A549 (cell line): ENCODE data around the gene E4F1. TPM values are rescaled to one million over a fixed set of nuclear protein-coding genes. Genes with fewer than 3 reads are reported as not detected.
"Not testable (repeated sequence)": the region's sequence is repeated elsewhere in the genome, so short reads cannot be mapped to it uniquely, and the experiment has no call there.

ENCODE experiments used
- ATAC-seq, 2 experiments: fragments of 200-7000 bp in 1 of 2; fragments of >200 bp in 1 of 2; cut with Nextera tagmentation in 1 of 2; cut with Tn5 transposase in 1 of 2; 3 replicates each; pipeline versions ENCODE4 v1.8.0 to v1.9.1; 2018 to 2020; ENCODE audit warnings: mild to moderate bottlenecking in 1 of 2, moderate library complexity in 1 of 2
- CTCF ChIA-PET: fragments of 300-600 bp; sonication (Branson Sonifier 250); formaldehyde crosslinking; extraction: SDS; loops from one replicate; lab custom pipeline; 2021; ENCODE audit warnings: antibody characterized with exemption, inconsistent platforms; lab: Yijun Ruan, JAX
- POLR2A ChIA-PET: fragments of 350-600 bp; formaldehyde crosslinking; extraction: SDS; loops from one replicate; lab custom pipeline; 2021; ENCODE audit warnings: antibody characterized with exemption, inconsistent platforms; lab: Yijun Ruan, JAX
- DNase-seq, 2 experiments: peaks; one replicate each; pipeline versions ENCODE4 v3.0.0 to v3.0.0-alpha.2; 2011 to 2016; ENCODE audit warnings: low read depth in 1 of 2, low spot score in 1 of 2
- FAIRE-seq: peaks from 2 replicates; lab custom pipeline; 2011; peaks lifted over from hg19 to GRCh38; lab: Jason Lieb, UNC
- H3K27ac ChIP-seq, 2 experiments: fragments of >200 bp; sonication (Bioruptor Twin); formaldehyde crosslinking; 3 replicates each; pipeline ENCODE4 v1.5.1; 2016 to 2017
- H3K4me1 ChIP-seq: fragments of >200 bp; sonication (Bioruptor Twin); formaldehyde crosslinking; 3 replicates; pipeline ENCODE4 v1.6.1; 2016
- H3K4me2 ChIP-seq: fragments of >200 bp; sonication (Bioruptor Twin); formaldehyde crosslinking; 3 replicates; pipeline ENCODE4 v1.6.1; 2016
- H3K4me3 ChIP-seq: fragments of >200 bp; sonication (Bioruptor Twin); formaldehyde crosslinking; 3 replicates; pipeline ENCODE4 v1.5.1; 2016
- H3K9me3 ChIP-seq: fragments of >200 bp; sonication (Bioruptor Twin); formaldehyde crosslinking; 3 replicates; pipeline ENCODE4 v1.6.1; 2016
- EHF ChIP-seq: fragments of 250-450 bp; sonication (Bioruptor Pico); IDR thresholded peaks from 2 replicates; pipeline ENCODE4 v1.5.0; 2020; ENCODE audit warnings: mild to moderate bottlenecking
- FOXS1 ChIP-seq: fragments of 250-450 bp; sonication (Bioruptor Pico); IDR thresholded peaks from 2 replicates; pipeline ENCODE4 v1.5.0; 2020; ENCODE audit warnings: mild to moderate bottlenecking, moderate library complexity
- HDAC2 ChIP-seq: fragments of 200-600 bp; sonication (generic); IDR thresholded peaks from 2 replicates; pipeline ENCODE4 v1.6.1; 2016
- HOXB5 ChIP-seq: fragments of 250-450 bp; sonication (Bioruptor Pico); IDR thresholded peaks from 2 replicates; pipeline ENCODE4 v1.5.0; 2020; ENCODE audit warnings: mild to moderate bottlenecking, moderate library complexity
- KDM1A ChIP-seq: fragments of 200-600 bp; sonication (generic); IDR thresholded peaks from 2 replicates; pipeline ENCODE4 v1.6.1; 2016; ENCODE audit warnings: low read depth, mild to moderate bottlenecking
- MYC ChIP-seq: IDR thresholded peaks from 2 replicates; pipeline ENCODE4 v1.6.1; 2012; ENCODE audit warnings: mild to moderate bottlenecking, inconsistent platforms, low read length, improper control_type of control experiment, borderline replicate concordance
- NR3C1 ChIP-seq: fragments of >200 bp; sonication (Bioruptor Twin); formaldehyde crosslinking; IDR thresholded peaks from 3 replicates; pipeline ENCODE4 v1.6.1; 2017
- PHF8 ChIP-seq: fragments of 200-600 bp; sonication (generic); IDR thresholded peaks from 2 replicates; pipeline ENCODE4 v1.6.1; 2016; ENCODE audit warnings: low read depth, mild to moderate bottlenecking, antibody characterized with exemption, moderate library complexity, borderline replicate concordance
- RFX5 ChIP-seq: fragments of 450-650 bp; IDR thresholded peaks from 2 replicates; pipeline ENCODE4 v1.7.1; 2014; ENCODE audit warnings: antibody characterized with exemption, mild to moderate bottlenecking, moderate library complexity
- RNF2 ChIP-seq: fragments of 200-600 bp; sonication (generic); IDR thresholded peaks from 2 replicates; pipeline ENCODE4 v1.6.1; 2016; ENCODE audit warnings: low read depth, mild to moderate bottlenecking, antibody characterized with exemption, moderate library complexity, borderline replicate concordance
- TP53 ChIP-seq: fragments of 250-450 bp; sonication (Bioruptor Pico); IDR thresholded peaks from 2 replicates; pipeline ENCODE4 v1.5.0; 2021; ENCODE audit warnings: mild to moderate bottlenecking, moderate library complexity
- ZC3H11A ChIP-seq: fragments of 450-650 bp; IDR thresholded peaks from 2 replicates; pipeline ENCODE4 v1.6.1; 2014; ENCODE audit warnings: antibody characterized with exemption, mild to moderate bottlenecking
- ZFP36 ChIP-seq: fragments of 450-650 bp; IDR thresholded peaks from 2 replicates; pipeline ENCODE4 v1.6.1; 2014; ENCODE audit warnings: borderline replicate concordance; ENCODE audit not compliant: partially characterized antibody
- ZNF302 ChIP-seq: fragments of 250-450 bp; sonication (Bioruptor Pico); IDR thresholded peaks from 2 replicates; pipeline ENCODE4 v1.9.0; 2021; ENCODE audit warnings: inconsistent platforms, mild to moderate bottlenecking, moderate library complexity
- WGBS: methylation state at CpG from one replicate; pipeline ENCODE4 v1.1.6; 2017; ENCODE audit errors: missing lambda C conversion rate; 5-methylcytosine and 5-hydroxymethylcytosine counted together
- polyA plus RNA-seq, 4 experiments: library from polyadenylated mRNA; depleted of rRNA in 3 of 4; stranded (reverse); fragments of >200 nt; fragmentation: RNase III in 1 of 4; extraction: RNeasy Plus Mini Kit Qiagen cat#74134 plus additional on column Dnase treatment in 1 of 4; gene quantifications; 2 replicates in 3 of 4; 3 replicates in 1 of 4; pipeline ENCODE4 v1.2.3, GENCODE V29; 2011 to 2017
- TF ChIP-seq, protein P1 (sequence below): fragments of 200-600 bp; sonication (generic); IDR thresholded peaks from 2 replicates; pipeline ENCODE4 v1.6.1; 2016; ENCODE audit warnings: antibody characterized with exemption, mild to moderate bottlenecking, moderate library complexity
- TF ChIP-seq, protein P2 (sequence below): IDR thresholded peaks from 2 replicates; pipeline ENCODE4 v1.6.1; 2012; ENCODE audit warnings: low read depth, borderline replicate concordance
- TF ChIP-seq, protein P3 (sequence below): IDR thresholded peaks from 2 replicates; pipeline ENCODE4 v1.6.1; 2012

Gene E4F1
- polyA plus RNA-seq, 2 of the 4 experiments (the other 2 are of a cell fraction) = 10.4 to 23.3 TPM

DNA sequence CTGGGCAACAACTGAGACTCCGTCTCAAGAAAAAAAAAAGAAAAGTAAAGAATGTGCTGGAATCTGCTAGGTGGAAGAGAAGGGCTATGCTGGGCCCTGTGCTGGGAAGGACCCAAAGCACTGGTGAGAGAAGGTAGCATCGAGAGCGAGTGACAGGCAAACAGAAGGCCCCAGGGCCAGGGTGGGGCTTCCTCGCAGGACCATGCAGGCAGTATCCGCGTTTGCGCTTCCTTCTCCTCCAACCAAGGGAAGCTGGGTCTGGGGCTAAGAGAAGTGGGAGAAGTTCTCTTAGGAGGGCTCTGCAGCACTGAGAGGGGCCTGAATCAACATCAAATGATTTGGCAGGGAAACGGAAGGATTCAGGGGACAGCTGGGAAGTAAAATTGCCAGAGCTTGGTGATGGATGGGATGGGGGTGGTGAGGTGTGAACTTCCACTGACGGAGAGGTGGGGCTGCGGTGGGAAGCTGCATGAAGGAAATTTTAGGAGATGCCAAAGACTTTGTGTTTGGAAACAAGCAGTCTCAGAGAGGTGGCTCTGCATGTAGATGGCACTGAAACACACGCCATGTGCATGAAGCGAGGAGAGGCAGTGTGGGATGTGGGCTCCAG, 33.2 kb downstream of the E4F1 start:
- TF ChIP-seq RNF2 (no peak), MYC (no peak), HDAC2 (no peak), FOXS1 (CRISPR knock-in tag) (no peak), PHF8 (no peak), ZNF302 (CRISPR knock-in tag) (no peak), ZC3H11A (no peak), RFX5 (no peak), KDM1A (no peak), TP53 (no peak), HOXB5 (CRISPR knock-in tag) (no peak), ZFP36 (no peak)
- TF ChIP-seq, protein P1, sequence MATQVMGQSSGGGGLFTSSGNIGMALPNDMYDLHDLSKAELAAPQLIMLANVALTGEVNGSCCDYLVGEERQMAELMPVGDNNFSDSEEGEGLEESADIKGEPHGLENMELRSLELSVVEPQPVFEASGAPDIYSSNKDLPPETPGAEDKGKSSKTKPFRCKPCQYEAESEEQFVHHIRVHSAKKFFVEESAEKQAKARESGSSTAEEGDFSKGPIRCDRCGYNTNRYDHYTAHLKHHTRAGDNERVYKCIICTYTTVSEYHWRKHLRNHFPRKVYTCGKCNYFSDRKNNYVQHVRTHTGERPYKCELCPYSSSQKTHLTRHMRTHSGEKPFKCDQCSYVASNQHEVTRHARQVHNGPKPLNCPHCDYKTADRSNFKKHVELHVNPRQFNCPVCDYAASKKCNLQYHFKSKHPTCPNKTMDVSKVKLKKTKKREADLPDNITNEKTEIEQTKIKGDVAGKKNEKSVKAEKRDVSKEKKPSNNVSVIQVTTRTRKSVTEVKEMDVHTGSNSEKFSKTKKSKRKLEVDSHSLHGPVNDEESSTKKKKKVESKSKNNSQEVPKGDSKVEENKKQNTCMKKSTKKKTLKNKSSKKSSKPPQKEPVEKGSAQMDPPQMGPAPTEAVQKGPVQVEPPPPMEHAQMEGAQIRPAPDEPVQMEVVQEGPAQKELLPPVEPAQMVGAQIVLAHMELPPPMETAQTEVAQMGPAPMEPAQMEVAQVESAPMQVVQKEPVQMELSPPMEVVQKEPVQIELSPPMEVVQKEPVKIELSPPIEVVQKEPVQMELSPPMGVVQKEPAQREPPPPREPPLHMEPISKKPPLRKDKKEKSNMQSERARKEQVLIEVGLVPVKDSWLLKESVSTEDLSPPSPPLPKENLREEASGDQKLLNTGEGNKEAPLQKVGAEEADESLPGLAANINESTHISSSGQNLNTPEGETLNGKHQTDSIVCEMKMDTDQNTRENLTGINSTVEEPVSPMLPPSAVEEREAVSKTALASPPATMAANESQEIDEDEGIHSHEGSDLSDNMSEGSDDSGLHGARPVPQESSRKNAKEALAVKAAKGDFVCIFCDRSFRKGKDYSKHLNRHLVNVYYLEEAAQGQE = no peak
- TF ChIP-seq, protein P2, sequence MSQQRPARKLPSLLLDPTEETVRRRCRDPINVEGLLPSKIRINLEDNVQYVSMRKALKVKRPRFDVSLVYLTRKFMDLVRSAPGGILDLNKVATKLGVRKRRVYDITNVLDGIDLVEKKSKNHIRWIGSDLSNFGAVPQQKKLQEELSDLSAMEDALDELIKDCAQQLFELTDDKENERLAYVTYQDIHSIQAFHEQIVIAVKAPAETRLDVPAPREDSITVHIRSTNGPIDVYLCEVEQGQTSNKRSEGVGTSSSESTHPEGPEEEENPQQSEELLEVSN = no peak
- TF ChIP-seq, protein P3, sequence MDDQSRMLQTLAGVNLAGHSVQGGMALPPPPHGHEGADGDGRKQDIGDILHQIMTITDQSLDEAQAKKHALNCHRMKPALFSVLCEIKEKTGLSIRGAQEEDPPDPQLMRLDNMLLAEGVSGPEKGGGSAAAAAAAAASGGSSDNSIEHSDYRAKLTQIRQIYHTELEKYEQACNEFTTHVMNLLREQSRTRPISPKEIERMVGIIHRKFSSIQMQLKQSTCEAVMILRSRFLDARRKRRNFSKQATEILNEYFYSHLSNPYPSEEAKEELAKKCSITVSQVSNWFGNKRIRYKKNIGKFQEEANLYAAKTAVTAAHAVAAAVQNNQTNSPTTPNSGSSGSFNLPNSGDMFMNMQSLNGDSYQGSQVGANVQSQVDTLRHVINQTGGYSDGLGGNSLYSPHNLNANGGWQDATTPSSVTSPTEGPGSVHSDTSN = no peak
- TF ChIP-seq, all 56 proteins: peak for 0
- Histone ChIP-seq H3K4me2 (no peak overlapping the region), H3K27ac (no peak overlapping the region), H3K4me3 (no peak overlapping the region), H3K9me3 (no peaks in the 10 kb centered on the region), H3K4me1 (peaks cover 14% of the 10 kb centered on the region)
- WGBS = 91% methylated on average over 12 of the region's 12 CpGs
- DNase-seq (no peak), ATAC-seq (no peak), FAIRE-seq (no peak)
- POLR2A ChIA-PET = no interaction called here
- CTCF ChIA-PET = interaction anchor here (1.0 to 1.6 kb wide), 4 partner anchors 14 to 157 kb away, joined by 3 to 7 read pairs (median 3); no protein-coding TSS in a partner anchor

DNA sequence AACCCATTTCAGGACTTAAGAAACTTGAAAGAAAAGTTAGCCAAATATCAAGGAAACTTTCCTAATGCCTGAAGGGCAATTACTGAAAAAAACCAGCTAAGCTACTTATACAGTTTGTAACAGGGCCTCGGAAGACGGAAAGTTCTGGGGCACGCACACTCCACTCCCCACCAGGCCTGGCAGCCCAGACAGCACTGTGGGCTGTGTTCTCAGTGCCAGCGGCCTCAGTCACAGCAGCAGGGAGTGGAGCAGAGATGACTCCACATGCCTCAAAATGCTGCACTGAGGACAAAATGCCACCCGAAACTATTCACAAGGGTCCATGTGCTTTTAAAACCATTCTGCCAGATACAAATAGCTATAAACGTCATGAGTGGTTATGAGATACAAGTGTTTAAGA, 34.3 kb downstream of the E4F1 start:
- 91% methylated on average over 6 of the region's 6 CpGs for WGBS
- CTCF ChIA-PET = interaction anchor here (0.9 to 1.5 kb wide), 6 partner anchors 13 to 156 kb away, joined by 3 to 7 read pairs (median 3); no protein-coding TSS in a partner anchor

DNA sequence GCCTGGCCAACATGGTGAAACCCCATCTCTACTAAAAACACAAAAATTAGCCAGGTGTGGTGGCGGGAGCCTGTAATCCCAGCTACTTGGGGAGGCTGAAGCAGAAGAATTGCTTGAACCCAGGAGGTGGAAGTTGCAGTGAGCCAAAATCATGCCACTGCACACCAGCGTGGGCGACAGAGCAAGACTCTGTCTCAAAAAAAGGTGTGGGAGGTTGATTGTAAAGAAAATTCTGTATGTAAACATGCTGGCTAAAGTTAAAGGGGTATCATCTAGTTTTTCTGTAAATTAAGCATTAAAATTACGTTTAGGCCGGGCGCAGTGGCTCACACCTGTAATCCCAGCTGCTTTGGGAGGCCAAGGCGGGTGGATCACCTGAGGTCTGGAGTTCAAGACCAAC, 35.1 kb downstream of the E4F1 start:
- H3K4me3 ChIP-seq, H3K27ac ChIP-seq, H3K9me3 ChIP-seq, DNase-seq, H3K4me2 ChIP-seq, H3K4me1 ChIP-seq, ATAC-seq, FAIRE-seq, POLR2A ChIA-PET: not testable (repeated sequence)
- CTCF ChIA-PET = interaction anchor here (0.9 to 1.5 kb wide), 4 partner anchors 12 to 46 kb away, joined by 3 read pairs; no protein-coding TSS in a partner anchor
- WGBS = 96% methylated on average over 7 of the region's 7 CpGs

More for the DNA sequence above, 34.3 kb downstream of the E4F1 start:
- H3K4me3 ChIP-seq = no peak overlapping the region
- H3K4me2 ChIP-seq = no peak overlapping the region
- peaks cover 3% of the 10 kb centered on the region for H3K4me1 ChIP-seq
- TF ChIP-seq EHF (CRISPR knock-in tag) = no peak
- TF ChIP-seq NR3C1 = no peak
- DNase-seq = no peak
- POLR2A ChIA-PET = no interaction called here
- no peak for FAIRE-seq
- no peak for ATAC-seq
- H3K27ac ChIP-seq = no peak overlapping the region
- no peaks in the 10 kb centered on the region for H3K9me3 ChIP-seq
